Measurements from ENCODE around the gene CHAC1. TPM values are rescaled to one million over a fixed set of nuclear protein-coding genes. Genes with fewer than 3 reads are reported as not detected.
"Not testable (repeated sequence)": the region's sequence is repeated elsewhere in the genome, so short reads cannot be mapped to it uniquely, and the experiment has no call there.

CHAC1 gene
- total RNA-seq, 1 experiment from 2014 or later: 48.7 TPM

- no peaks in the 10 kb centered on the region for H3K27me3 ChIP-seq (ENCODE audit: insufficient read depth, low read length)
- H3K36me3 Mint-ChIP-seq (ENCODE audit: insufficient read depth in 1 of 3, low read depth in 3 of 3): peaks cover 18 to 35% (median 29%) of the 10 kb centered on the region in 3 experiments
- H3K4me3 Mint-ChIP-seq: peak overlapping the region; percentile 87 to 96
- no peaks in the 10 kb centered on the region; the same call in 1 of the 2 replicates for H3K79me2 ChIP-seq (ENCODE audit: insufficient read depth, low read length)
- H2AFZ ChIP-seq (ENCODE audit: low read length): no peak overlapping the region
- WGBS (ENCODE audit: extremely low coverage, insufficient read length, low lambda C conversion rate): no CpG with 5 or more reads among the region's 17 CpGs
- no peaks in the 10 kb centered on the region; the same call in none of the 2 replicates for H3K27me3 Mint-ChIP-seq (ENCODE audit: low read depth)
- peak overlapping the region; percentile 96 to 99 (median 97) for H3K27ac Mint-ChIP-seq
- no peak overlapping the region for H3K4ac ChIP-seq (ENCODE audit: low read depth, low read length)
- H3K23me2 ChIP-seq (ENCODE audit: insufficient read length, low read depth, low read length, poor library complexity, severe bottlenecking): peaks cover 18% of the 10 kb centered on the region
- H3K4me1 ChIP-seq (ENCODE audit: insufficient read depth, low read length): peaks cover 5% of the 10 kb centered on the region; the same call in 1 of the 2 replicates
- H3K4me1 Mint-ChIP-seq: peaks cover 42 to 57% of the 10 kb centered on the region in 2 experiments
- TF ChIP-seq, protein P1, sequence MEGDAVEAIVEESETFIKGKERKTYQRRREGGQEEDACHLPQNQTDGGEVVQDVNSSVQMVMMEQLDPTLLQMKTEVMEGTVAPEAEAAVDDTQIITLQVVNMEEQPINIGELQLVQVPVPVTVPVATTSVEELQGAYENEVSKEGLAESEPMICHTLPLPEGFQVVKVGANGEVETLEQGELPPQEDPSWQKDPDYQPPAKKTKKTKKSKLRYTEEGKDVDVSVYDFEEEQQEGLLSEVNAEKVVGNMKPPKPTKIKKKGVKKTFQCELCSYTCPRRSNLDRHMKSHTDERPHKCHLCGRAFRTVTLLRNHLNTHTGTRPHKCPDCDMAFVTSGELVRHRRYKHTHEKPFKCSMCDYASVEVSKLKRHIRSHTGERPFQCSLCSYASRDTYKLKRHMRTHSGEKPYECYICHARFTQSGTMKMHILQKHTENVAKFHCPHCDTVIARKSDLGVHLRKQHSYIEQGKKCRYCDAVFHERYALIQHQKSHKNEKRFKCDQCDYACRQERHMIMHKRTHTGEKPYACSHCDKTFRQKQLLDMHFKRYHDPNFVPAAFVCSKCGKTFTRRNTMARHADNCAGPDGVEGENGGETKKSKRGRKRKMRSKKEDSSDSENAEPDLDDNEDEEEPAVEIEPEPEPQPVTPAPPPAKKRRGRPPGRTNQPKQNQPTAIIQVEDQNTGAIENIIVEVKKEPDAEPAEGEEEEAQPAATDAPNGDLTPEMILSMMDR (conservative IDR thresholded peaks at IDR 0.05): no peak
- H4K5ac ChIP-seq (ENCODE audit: insufficient read length, low read depth, low read length): no peak overlapping the region
- H3K18ac ChIP-seq (ENCODE audit: insufficient read length, low read depth, low read length): peak overlapping the region; percentile 85
- peak overlapping the region; percentile 83 for H3K4me2 ChIP-seq (ENCODE audit: insufficient read depth, insufficient read length, low read length)
- H3T11ph ChIP-seq (ENCODE audit: low read length): no peak overlapping the region
- H3K9me3 ChIP-seq (ENCODE audit: control insufficient read depth, low read depth, low read length): no peaks in the 10 kb centered on the region
- H2BK12ac ChIP-seq (ENCODE audit: insufficient read length, low read depth, low read length): no peak overlapping the region
- no peak overlapping the region for H3K23ac ChIP-seq (ENCODE audit: insufficient read length, low read depth, low read length)
- H3K56ac ChIP-seq (ENCODE audit: insufficient read length, low read depth, low read length): no peak overlapping the region
- no peak overlapping the region for H2AK5ac ChIP-seq (ENCODE audit: insufficient read length, low read length)
- no peak for DNase-seq
- H3K79me1 ChIP-seq (ENCODE audit: insufficient read depth, low read depth, low read length, poor library complexity, severe bottlenecking): no peaks in the 10 kb centered on the region
- no peak overlapping the region for H4K8ac ChIP-seq (replicated peaks; ENCODE audit: insufficient read length, low read depth, low read length)
- H2BK15ac ChIP-seq (ENCODE audit: low read depth, low read length): no peak overlapping the region
- H4K91ac ChIP-seq (ENCODE audit: insufficient read length, low read depth, low read length): no peak overlapping the region
- no peak overlapping the region for H2BK120ac ChIP-seq (ENCODE audit: low read depth, low read length, poor library complexity, severe bottlenecking)
- H2BK5ac ChIP-seq (ENCODE audit: insufficient read length, low read length): no peak overlapping the region
- peak overlapping the region; percentile 77 for H3K14ac ChIP-seq (ENCODE audit: insufficient read depth, low read length)
- H3K9ac ChIP-seq (ENCODE audit: extremely low read depth, insufficient read length, low read length): peak overlapping the region; percentile 72
- no peaks in the 10 kb centered on the region; a peak in 1 of 5 replicates for H3K9me3 Mint-ChIP-seq
- no peaks in the 10 kb centered on the region for H4K20me1 ChIP-seq (ENCODE audit: control insufficient read depth, insufficient read depth, insufficient read length)
- H2BK20ac ChIP-seq (ENCODE audit: low read depth, low read length, poor library complexity, severe bottlenecking): no peak overlapping the region
- no peak overlapping the region for H3K27ac ChIP-seq (ENCODE audit: insufficient read length, low read depth, low read length)
Observed at GRCh38 chr15:40953713-40954074, 423 bp downstream of the CHAC1 start.

DNA sequence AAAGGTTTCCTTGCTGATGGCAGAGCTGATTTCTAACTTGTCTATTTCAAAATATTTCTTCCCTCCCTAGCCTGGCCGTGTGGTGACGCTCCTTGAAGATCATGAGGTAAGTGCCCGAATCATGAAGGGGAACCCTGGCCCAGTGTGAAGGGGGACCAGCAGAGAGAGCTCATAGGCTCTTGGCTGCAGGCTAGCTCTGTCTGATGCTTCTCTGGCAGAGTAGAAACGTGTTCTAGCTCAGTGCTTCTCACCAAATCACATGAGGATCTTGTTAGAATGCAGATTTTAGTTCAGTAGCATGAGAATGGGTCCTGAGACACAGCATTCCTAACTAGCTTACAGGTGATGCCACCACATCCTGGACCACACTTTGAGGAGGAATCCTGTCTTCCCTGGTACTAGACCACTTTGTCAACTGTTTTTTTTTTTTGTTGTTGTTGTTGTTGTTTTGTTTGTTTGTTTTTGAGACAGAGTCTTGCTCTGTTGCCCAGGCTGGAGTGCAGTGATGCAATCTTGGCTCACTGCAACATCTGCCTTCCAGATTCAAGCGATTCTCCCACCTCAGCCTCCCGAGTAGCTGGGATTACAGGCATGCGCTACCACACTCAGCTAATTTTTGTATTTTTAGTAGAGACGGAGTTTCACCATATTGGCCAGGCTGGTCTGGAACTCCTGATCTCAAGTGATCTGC lies 1.0 kb downstream of the CHAC1 start:
- not testable (repeated sequence) for H2AK5ac ChIP-seq (ENCODE audit: insufficient read length, low read length); H3K4me1 ChIP-seq (ENCODE audit: insufficient read depth, low read length); H3K27ac ChIP-seq (ENCODE audit: insufficient read length, low read depth, low read length); H4K20me1 ChIP-seq (ENCODE audit: control insufficient read depth, insufficient read depth, insufficient read length); H2BK12ac ChIP-seq (ENCODE audit: insufficient read length, low read depth, low read length); H4K91ac ChIP-seq (ENCODE audit: insufficient read length, low read depth, low read length); H2BK5ac ChIP-seq (ENCODE audit: insufficient read length, low read length); H3K27me3 Mint-ChIP-seq (ENCODE audit: low read depth); H2BK15ac ChIP-seq (ENCODE audit: low read depth, low read length); H2BK20ac ChIP-seq (ENCODE audit: low read depth, low read length, poor library complexity, severe bottlenecking); H4K5ac ChIP-seq (ENCODE audit: insufficient read length, low read depth, low read length); H3K14ac ChIP-seq (ENCODE audit: insufficient read depth, low read length); H3K27me3 ChIP-seq (ENCODE audit: insufficient read depth, low read length); H3K9me3 Mint-ChIP-seq; H3K18ac ChIP-seq (ENCODE audit: insufficient read length, low read depth, low read length); H3T11ph ChIP-seq (ENCODE audit: low read length); H2BK120ac ChIP-seq (ENCODE audit: low read depth, low read length, poor library complexity, severe bottlenecking); H4K8ac ChIP-seq (replicated peaks; ENCODE audit: insufficient read length, low read depth, low read length); H3K23ac ChIP-seq (ENCODE audit: insufficient read length, low read depth, low read length); H3K4ac ChIP-seq (ENCODE audit: low read depth, low read length); H3K56ac ChIP-seq (ENCODE audit: insufficient read length, low read depth, low read length); H2AFZ ChIP-seq (ENCODE audit: low read length); H3K9me3 ChIP-seq (ENCODE audit: control insufficient read depth, low read depth, low read length); H3K79me2 ChIP-seq (ENCODE audit: insufficient read depth, low read length); H3K79me1 ChIP-seq (ENCODE audit: insufficient read depth, low read depth, low read length, poor library complexity, severe bottlenecking)
- peak; percentile 47 for DNase-seq
- Histone ChIP-seq H3K9ac (ENCODE audit: extremely low read depth, insufficient read length, low read length) (peak overlapping the region; percentile 41), H3K23me2 (ENCODE audit: insufficient read length, low read depth, low read length, poor library complexity, severe bottlenecking) (peaks cover 18% of the 10 kb centered on the region), H3K4me2 (ENCODE audit: insufficient read depth, insufficient read length, low read length) (peak overlapping the region; percentile 83)
- peak overlapping the region; percentile 87 to 96 for H3K4me3 Mint-ChIP-seq
- peak overlapping the region; percentile 96 to 99 (median 97) for H3K27ac Mint-ChIP-seq
- H3K4me1 Mint-ChIP-seq: peaks cover 40 to 56% of the 10 kb centered on the region in 2 experiments
- peaks cover 18 to 35% (median 29%) of the 10 kb centered on the region in 3 experiments for H3K36me3 Mint-ChIP-seq (ENCODE audit: insufficient read depth in 1 of 3, low read depth in 3 of 3)
- no CpG with 5 or more reads among the region's 8 CpGs for WGBS (ENCODE audit: extremely low coverage, insufficient read length, low lambda C conversion rate)

Data from H9 (cell line).